Stomach (tissue), 9 donors: ENCODE data around the gene PHKB. TPM values are rescaled to one million over a fixed set of nuclear protein-coding genes. Genes with fewer than 3 reads are reported as not detected.
"Not testable (repeated sequence)": the region's sequence is repeated elsewhere in the genome, so short reads cannot be mapped to it uniquely, and the experiment has no call there.

ENCODE experiments used
- DNase-seq, 2 donors: peaks; one replicate each; pipeline versions ENCODE4 v3.0.0 to v3.0.0-alpha.2; 2013 to 2019
- H3K27ac ChIP-seq, 5 donors: fragments of 200-600 bp in 4 of 5; sonication (generic) in 4 of 5; one replicate each; pipeline ENCODE4 v1.5.1; 2013 to 2019; ENCODE audit warnings: mild to moderate bottlenecking in 1 of 5, moderate library complexity in 1 of 5
- H3K27me3 ChIP-seq, 3 donors: fragments of 200-600 bp; sonication (generic); one replicate each; pipeline ENCODE4 v1.5.1; 2017 to 2019; ENCODE audit warnings: mixed run types in 1 of 3
- H3K36me3 ChIP-seq, 4 donors: fragments of 200-600 bp; sonication (generic); 1 replicate in 3 of 4; 2 replicates in 1 of 4; pipeline ENCODE4 v1.5.1; 2016 to 2019
- H3K4me1 ChIP-seq, 4 donors: fragments of 200-600 bp; sonication (generic); one replicate each; pipeline ENCODE4 v1.5.1; 2016 to 2019
- H3K4me3 ChIP-seq, 4 donors: fragments of 200-600 bp; sonication (generic) in 3 of 4; one replicate each; pipeline ENCODE4 v1.5.1; 2016 to 2019; ENCODE audit warnings: mild to moderate bottlenecking in 1 of 4
- H3K9me3 ChIP-seq, 4 donors: fragments of 200-600 bp; sonication (generic); one replicate each; pipeline ENCODE4 v1.5.1; 2016 to 2019
- EP300 ChIP-seq: sonication (generic); formaldehyde crosslinking; IDR thresholded peaks from one replicate; pipeline ENCODE4 v1.6.1; 2017; ENCODE audit warnings: antibody characterized with exemption
- POLR2A ChIP-seq, 4 donors: fragments of 450-650 bp; IDR thresholded peaks; one replicate each; pipeline ENCODE4 v1.6.1; 2016; ENCODE audit warnings: antibody characterized with exemption in 4 of 4, control low read depth in 2 of 4, mild to moderate bottlenecking in 1 of 4, moderate library complexity in 1 of 4
- POLR2AphosphoS5 ChIP-seq, 3 donors: sonication (generic); formaldehyde crosslinking; IDR thresholded peaks; one replicate each; pipeline ENCODE4 v1.6.1; 2016; ENCODE audit warnings: antibody characterized with exemption in 3 of 3
- WGBS, 5 donors: extraction: QIAGEN DNeasy Blood & Tissue Kit in 3 of 5; methylation state at CpG; one replicate each; pipeline versions ENCODE4 v1.1.5 to v1.1.7; 2013 to 2018; 5-methylcytosine and 5-hydroxymethylcytosine counted together
- intact Hi-C: fragments of 100-400 bp; cut with DNase I; formaldehyde crosslinking; loops from one replicate; pipeline ENCODE4 v1.15.1; 2023; ENCODE audit warnings: low total_unique reads
- polyA plus RNA-seq, 3 donors: library from polyadenylated mRNA; stranded (reverse); fragments of 200-250 nt; gene quantifications; one replicate each; pipeline ENCODE4 v1.2.3, GENCODE V29; 2013
- total RNA-seq, 5 donors: library from RNA; depleted of rRNA; stranded (reverse); fragments of >200 nt; gene quantifications; one replicate each; pipeline versions ENCODE4 v1.1.0 to v1.2.3, GENCODE V29; 2014 to 2016
- TF ChIP-seq, protein P1 (sequence below), 7 experiments: fragments of 450-650 bp in 4 of 7; fragments of 200-600 bp in 3 of 7; sonication (generic) in 3 of 7; IDR thresholded peaks; one replicate each; pipeline ENCODE4 v1.5.1; 2016 to 2019; ENCODE audit warnings: antibody characterized with exemption in 7 of 7, control low read depth in 2 of 7, mild to moderate bottlenecking in 1 of 7
- donor health status: healthy with polysubstance abuse.
- donor health status: Bipolar disorder and iron deficiency.
- donor health status: healthy.

Gene PHKB
- total and polyA plus RNA-seq, 8 donors, result 17.5 to 163 (median 51.6) TPM

DNA sequence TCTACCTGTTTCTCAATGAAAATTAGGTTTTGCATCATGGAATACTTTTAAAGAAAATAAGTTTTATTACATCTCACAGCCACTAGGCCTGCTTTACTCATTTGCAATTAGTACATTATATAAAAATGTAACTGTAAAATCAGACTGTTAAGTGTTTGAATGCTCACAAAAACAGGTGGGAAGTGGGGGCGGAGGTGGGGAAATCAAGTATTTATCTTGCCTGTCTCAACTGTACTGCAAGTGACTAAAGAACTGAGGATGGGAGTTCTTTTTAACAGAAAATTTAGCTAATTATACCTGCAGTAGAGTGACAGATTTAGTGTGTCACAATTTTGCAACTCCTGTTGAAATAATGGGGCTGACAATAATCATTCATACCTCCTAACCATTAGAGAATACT is 34.3 kb upstream of the PHKB start:
- Histone ChIP-seq H3K9me3 (no peaks in the 10 kb centered on the region), H3K4me1 (no peaks in the 10 kb centered on the region), H3K27ac (no peak overlapping the region), H3K4me3 (no peak overlapping the region), H3K27me3 (no peaks in the 10 kb centered on the region), H3K36me3 (peaks cover 24 to 52% (median 40%) of the 10 kb centered on the region in 4 donors)
- intact Hi-C loops, result no loop called here
- WGBS, 5 donors, result 96 to 100% (median 99%) methylated on average over 1 of the region's 1 CpG
- no peak for DNase-seq
- TF ChIP-seq EP300 (no peak), POLR2A (IDR thresholded peaks at IDR 0.05) (no peak), POLR2AphosphoS5 (IDR thresholded peaks at IDR 0.05) (no peak)
- TF ChIP-seq, protein P1, sequence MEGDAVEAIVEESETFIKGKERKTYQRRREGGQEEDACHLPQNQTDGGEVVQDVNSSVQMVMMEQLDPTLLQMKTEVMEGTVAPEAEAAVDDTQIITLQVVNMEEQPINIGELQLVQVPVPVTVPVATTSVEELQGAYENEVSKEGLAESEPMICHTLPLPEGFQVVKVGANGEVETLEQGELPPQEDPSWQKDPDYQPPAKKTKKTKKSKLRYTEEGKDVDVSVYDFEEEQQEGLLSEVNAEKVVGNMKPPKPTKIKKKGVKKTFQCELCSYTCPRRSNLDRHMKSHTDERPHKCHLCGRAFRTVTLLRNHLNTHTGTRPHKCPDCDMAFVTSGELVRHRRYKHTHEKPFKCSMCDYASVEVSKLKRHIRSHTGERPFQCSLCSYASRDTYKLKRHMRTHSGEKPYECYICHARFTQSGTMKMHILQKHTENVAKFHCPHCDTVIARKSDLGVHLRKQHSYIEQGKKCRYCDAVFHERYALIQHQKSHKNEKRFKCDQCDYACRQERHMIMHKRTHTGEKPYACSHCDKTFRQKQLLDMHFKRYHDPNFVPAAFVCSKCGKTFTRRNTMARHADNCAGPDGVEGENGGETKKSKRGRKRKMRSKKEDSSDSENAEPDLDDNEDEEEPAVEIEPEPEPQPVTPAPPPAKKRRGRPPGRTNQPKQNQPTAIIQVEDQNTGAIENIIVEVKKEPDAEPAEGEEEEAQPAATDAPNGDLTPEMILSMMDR (IDR thresholded peaks at IDR 0.05), result no peak

DNA sequence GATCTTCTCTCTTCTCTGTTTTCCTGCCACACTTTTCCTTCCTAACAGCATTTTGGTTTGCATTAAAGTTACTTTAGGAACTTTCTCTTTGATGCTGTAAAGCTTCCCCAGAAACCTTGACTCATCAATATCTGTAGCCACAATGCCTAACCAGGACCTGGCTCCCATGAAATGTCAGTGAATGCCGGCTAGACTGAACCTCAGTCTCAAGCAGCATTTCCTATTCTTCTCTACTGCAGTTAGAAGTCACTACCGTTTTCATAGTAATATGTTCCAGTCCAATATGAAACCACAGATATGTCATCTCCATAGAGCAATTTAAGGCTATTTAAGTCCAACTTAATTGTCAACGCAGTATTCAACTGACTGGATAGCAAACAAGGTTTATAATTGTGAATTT is 29.2 kb upstream of the PHKB start:
- intact Hi-C loops, result no loop called here
- Histone ChIP-seq H3K36me3 (peaks cover 11 to 28% (median 17%) of the 10 kb centered on the region in 4 donors), H3K4me3 (no peak overlapping the region), H3K9me3 (no peaks in the 10 kb centered on the region), H3K27ac (no peak overlapping the region), H3K27me3 (no peaks in the 10 kb centered on the region), H3K4me1 (no peaks in the 10 kb centered on the region)
- TF ChIP-seq, protein P1 (IDR thresholded peaks at IDR 0.05), result no peak
- TF ChIP-seq POLR2AphosphoS5 (IDR thresholded peaks at IDR 0.05) (no peak), POLR2A (IDR thresholded peaks at IDR 0.05) (no peak), EP300 (no peak)
- 89 to 93% (median 90%) methylated on average over 3 of the region's 3 CpGs for WGBS, 5 donors
- DNase-seq, result no peak

- H3K4me3 ChIP-seq, H3K4me1 ChIP-seq, DNase-seq, intact Hi-C loops, H3K27ac ChIP-seq, H3K27me3 ChIP-seq, H3K9me3 ChIP-seq: not testable (repeated sequence)
- H3K36me3 ChIP-seq, result peaks cover 0 to 24% (median 10%) of the 10 kb centered on the region in 4 donors
- WGBS, 5 donors, result 80 to 93% (median 85%) methylated on average over 2 of the region's 2 CpGs
These were observed 26.9 kb upstream of the PHKB start for GRCh38 chr16:47434274-47434673.

DNA sequence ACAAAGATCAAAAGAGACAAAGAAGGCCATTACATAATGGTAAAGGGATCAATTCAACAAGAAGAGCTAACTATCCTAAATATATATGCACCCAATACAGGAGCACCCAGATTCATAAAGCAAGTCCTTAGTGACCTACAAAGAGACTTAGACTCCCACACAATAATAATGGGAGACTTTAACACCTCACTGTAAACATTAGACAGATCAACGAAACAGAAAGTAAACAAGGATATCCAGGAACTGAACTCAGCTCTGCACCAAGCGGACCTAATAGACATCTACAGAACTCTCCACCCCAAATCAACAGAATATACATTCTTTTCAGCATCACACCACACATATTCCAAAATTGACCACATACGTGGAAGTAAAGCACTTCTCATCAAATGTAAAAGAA is 21.1 kb upstream of the PHKB start:
- DNase-seq, intact Hi-C loops: not testable (repeated sequence)
- WGBS, 5 donors, result 88 to 91% (median 90%) methylated on average over 3 of the region's 3 CpGs

GRCh38 chr16:47442884-47443283 is 18.2 kb upstream of the PHKB start:
- H3K27ac ChIP-seq, H3K27me3 ChIP-seq, DNase-seq, H3K4me3 ChIP-seq, intact Hi-C loops, H3K9me3 ChIP-seq: not testable (repeated sequence)
- peaks cover 0 to 11% (median 2%) of the 10 kb centered on the region in 4 donors for H3K4me1 ChIP-seq
- H3K36me3 ChIP-seq, result peaks cover 0 to 21% (median 6%) of the 10 kb centered on the region in 4 donors

More for the DNA sequence above, 21.1 kb upstream of the PHKB start:
- not testable (repeated sequence) for H3K9me3 ChIP-seq, H3K4me3 ChIP-seq, H3K27me3 ChIP-seq, H3K27ac ChIP-seq, H3K4me1 ChIP-seq
- peaks cover 0 to 20% (median 8%) of the 10 kb centered on the region in 4 donors for H3K36me3 ChIP-seq

- Histone ChIP-seq H3K36me3 (peaks cover under 1 to 28% (median 15%) of the 10 kb centered on the region in 4 donors), H3K9me3 (no peaks in the 10 kb centered on the region), H3K4me1 (peaks cover 0 to 30% (median 19%) of the 10 kb centered on the region in 4 donors), H3K27me3 (no peaks in the 10 kb centered on the region), H3K4me3 (no peak overlapping the region), H3K27ac (no peak overlapping the region)
- 91 to 99% (median 98%) methylated on average over 3 of the region's 3 CpGs for WGBS, 5 donors
- intact Hi-C loops, result no loop called here
- DNase-seq, result no peak
- TF ChIP-seq POLR2A (IDR thresholded peaks at IDR 0.05) (no peak), POLR2AphosphoS5 (IDR thresholded peaks at IDR 0.05) (no peak), EP300 (no peak)
- TF ChIP-seq, protein P1 (IDR thresholded peaks at IDR 0.05), result no peak
These were observed 14.7 kb upstream of the PHKB start for GRCh38 chr16:47446431-47446830.
